Natural killer cell (primary cell): Measurements from ENCODE around the gene MRPS18A. TPM values are rescaled to one million over a fixed set of nuclear protein-coding genes. Genes with fewer than 3 reads are reported as not detected.

Source experiments
- ATAC-seq, 3 donors: fragments of 150-1000 bp in 2 of 3; fragments of 200-7000 bp in 1 of 3; cut with Tn5 transposase; 1 replicate in 1 of 3; 2 replicates in 2 of 3; pipeline ENCODE4 v1.10.0; 2021; ENCODE audit warnings: mild to moderate bottlenecking in 2 of 3, moderate library complexity in 2 of 3
- DNase-seq, 2 donors: peaks; one replicate each; pipeline versions ENCODE4 v3.0.0 to v3.0.0-alpha.2; 2013 to 2021; ENCODE audit warnings: mixed read lengths in 1 of 2
- H3K27ac ChIP-seq: one replicate; pipeline ENCODE4 v1.5.1; 2013; ENCODE audit warnings: mild to moderate bottlenecking, low read length
- H3K27me3 ChIP-seq: one replicate; pipeline ENCODE4 v1.6.1; 2013; ENCODE audit warnings: low read length; ENCODE audit not compliant: control insufficient read depth, insufficient read depth
- H3K36me3 ChIP-seq: one replicate; pipeline ENCODE4 v1.6.1; 2013; ENCODE audit warnings: low read length; ENCODE audit not compliant: control insufficient read depth, insufficient read depth
- H3K4me1 ChIP-seq: one replicate; pipeline ENCODE4 v1.6.1; 2013; ENCODE audit warnings: low read length; ENCODE audit not compliant: control insufficient read depth, insufficient read depth
- H3K4me3 ChIP-seq: one replicate; pipeline ENCODE4 v1.5.1; 2013; ENCODE audit warnings: low read length
- H3K9me3 ChIP-seq: one replicate; pipeline ENCODE4 v1.6.1; 2013; ENCODE audit warnings: low read length; ENCODE audit not compliant: control insufficient read depth, insufficient read depth
- H3K27ac Mint-ChIP-seq, 2 donors: one replicate each; pipeline ENCODE4 v1.8.0; 2022; ENCODE audit warnings: mild to moderate bottlenecking in 2 of 2, mixed read lengths in 2 of 2, moderate library complexity in 1 of 2
- H3K27me3 Mint-ChIP-seq, 2 donors: one replicate each; pipeline ENCODE4 v1.8.0; 2022; ENCODE audit warnings: low read depth in 2 of 2, mixed read lengths in 2 of 2
- H3K36me3 Mint-ChIP-seq: one replicate; pipeline ENCODE4 v1.8.0; 2022; ENCODE audit warnings: mixed read lengths
- H3K4me1 Mint-ChIP-seq, 2 donors: one replicate each; pipeline ENCODE4 v1.8.0; 2022; ENCODE audit warnings: mixed read lengths in 2 of 2
- H3K4me3 Mint-ChIP-seq: one replicate; pipeline ENCODE4 v1.8.0; 2022; ENCODE audit warnings: mild to moderate bottlenecking, moderate library complexity, mixed read lengths
- H3K9me3 Mint-ChIP-seq, 2 donors: one replicate each; pipeline ENCODE4 v1.8.0; 2022; ENCODE audit warnings: mixed read lengths in 2 of 2
- CTCF ChIP-seq: fragments of 200-600 bp; IDR thresholded peaks from one replicate; pipeline ENCODE4 v1.8.0; 2022; ENCODE audit warnings: antibody characterized with exemption
- WGBS: methylation state at CpG from one replicate; pipeline ENCODE4 v1.1.7; 2013; ENCODE audit warnings: missing lambda C conversion rate; ENCODE audit not compliant: insufficient coverage; 5-methylcytosine and 5-hydroxymethylcytosine counted together
- intact Hi-C: fragments of 100-400 bp; cut with micrococcal nuclease; formaldehyde crosslinking; loops from one replicate; pipeline ENCODE4 v1.14.2; 2022
- total RNA-seq, 4 donors: library from RNA; stranded (reverse); fragments of 120-200 nt in 1 of 4; gene quantifications; one replicate each; pipeline versions ENCODE4 v1.2.3 to v1.2.4, GENCODE V29; 2013 to 2022

The MRPS18A gene
- total RNA-seq, 3 donors from 2014 or later (not counting 1 experiment from before 2014, with no cell fraction given), result 29.0 to 39.8 (median 33.1) TPM

- 19% methylated on average over 1 of the region's 1 CpG for whole genome bisulfite sequencing
Measured at GRCh38 chr6:43707767-43708166, 20.2 kb upstream of the MRPS18A start.

GRCh38 chr6:43707269-43707668 lies 19.7 kb upstream of the MRPS18A start:
- no peak overlapping the region for H3K4me3 ChIP-seq
- Mint-ChIP-seq H3K4me1 (no peaks in the 10 kb centered on the region), H3K27ac (no peak overlapping the region), H3K4me3 (no peak overlapping the region), H3K9me3 (no peaks in the 10 kb centered on the region), H3K36me3 (no peaks in the 10 kb centered on the region), H3K27me3 (peaks cover 27 to 44% of the 10 kb centered on the region in 2 donors)
- ATAC-seq, result no peak
- WGBS, result 88% methylated on average over 7 of the region's 7 CpGs
- TF ChIP-seq CTCF, result no peak
- no peaks in the 10 kb centered on the region for H3K9me3 ChIP-seq
- H3K4me1 ChIP-seq, result peaks cover 9% of the 10 kb centered on the region
- DNase-seq, result no peak
- H3K27me3 ChIP-seq, result no peaks in the 10 kb centered on the region
- no peaks in the 10 kb centered on the region for H3K36me3 ChIP-seq
- no peak overlapping the region for H3K27ac ChIP-seq
- intact Hi-C loops, result no loop called here

More at GRCh38 chr6:43707767-43708166, 20.2 kb upstream of the MRPS18A start:
- DNase-seq (no peak), ATAC-seq (no peak)
- H3K36me3 Mint-ChIP-seq, result no peaks in the 10 kb centered on the region
- peaks cover 9% of the 10 kb centered on the region for H3K4me1 ChIP-seq
- peaks cover 24 to 49% of the 10 kb centered on the region in 2 donors for H3K27me3 Mint-ChIP-seq
- no peaks in the 10 kb centered on the region for H3K9me3 ChIP-seq
- H3K27ac ChIP-seq, result no peak overlapping the region
- no peaks in the 10 kb centered on the region for H3K9me3 Mint-ChIP-seq
- H3K27ac Mint-ChIP-seq, result no peak overlapping the region
- no peak for TF ChIP-seq CTCF
- H3K4me3 ChIP-seq, result no peak overlapping the region
- no peak overlapping the region for H3K4me3 Mint-ChIP-seq
- intact Hi-C loops, result no loop called here
- H3K27me3 ChIP-seq, result no peaks in the 10 kb centered on the region
- no peaks in the 10 kb centered on the region for H3K36me3 ChIP-seq
- no peaks in the 10 kb centered on the region for H3K4me1 Mint-ChIP-seq

- Mint-ChIP-seq H3K36me3 (no peaks in the 10 kb centered on the region), H3K27me3 (peaks cover 28 to 40% of the 10 kb centered on the region in 2 donors), H3K9me3 (no peaks in the 10 kb centered on the region), H3K4me1 (no peaks in the 10 kb centered on the region), H3K27ac (no peak overlapping the region), H3K4me3 (no peak overlapping the region)
- no peaks in the 10 kb centered on the region for H3K36me3 ChIP-seq
- no peaks in the 10 kb centered on the region for H3K9me3 ChIP-seq
- no peak for TF ChIP-seq CTCF
- H3K27me3 ChIP-seq, result no peaks in the 10 kb centered on the region
- no peak overlapping the region for H3K27ac ChIP-seq
- no peak overlapping the region for H3K4me3 ChIP-seq
- WGBS, result 77% methylated on average over 8 of the region's 8 CpGs
- ATAC-seq (no peak), DNase-seq (no peak)
- intact Hi-C loops, result no loop called here
- peaks cover 9% of the 10 kb centered on the region for H3K4me1 ChIP-seq
Measured at GRCh38 chr6:43706788-43707187, 19.2 kb upstream of the MRPS18A start.

GRCh38 chr6:43705996-43706395 lies 18.4 kb upstream of the MRPS18A start:
- Mint-ChIP-seq H3K9me3 (no peaks in the 10 kb centered on the region), H3K27me3 (peaks cover 27 to 37% of the 10 kb centered on the region in 2 donors), H3K4me1 (no peaks in the 10 kb centered on the region), H3K4me3 (no peak overlapping the region), H3K27ac (no peak overlapping the region), H3K36me3 (no peaks in the 10 kb centered on the region)
- WGBS, result 52% methylated on average over 3 of the region's 3 CpGs
- H3K4me1 ChIP-seq, result peaks cover 9% of the 10 kb centered on the region
- no peak for TF ChIP-seq CTCF
- H3K9me3 ChIP-seq, result no peaks in the 10 kb centered on the region
- no peak overlapping the region for H3K4me3 ChIP-seq
- no peak for ATAC-seq
- no peak for DNase-seq
- no peaks in the 10 kb centered on the region for H3K27me3 ChIP-seq
- H3K36me3 ChIP-seq, result no peaks in the 10 kb centered on the region
- no peak overlapping the region for H3K27ac ChIP-seq
- intact Hi-C loops, result no loop called here
